ENCODE data around the gene SUCLG1.

- TF ChIP-seq CTCF (optimal IDR thresholded peaks at IDR 0.05 in 1 of 3, IDR thresholded peaks at IDR 0.05 in 1 of 3, conservative IDR thresholded peaks at IDR 0.05 in 1 of 3; ENCODE audit: extremely low read depth in 1 of 3, insufficient read depth in 2 of 3, low read length in 3 of 3) (no peak), EZH2 (IDR thresholded peaks at IDR 0.05; ENCODE audit: low read length) (no peak)
Observed at GRCh38 chr2:84496386-84496785, 37.3 kb upstream of the SUCLG1 start.
